Mucosa of gallbladder (tissue), 1 donor: Measurements from ENCODE around the gene TBCK. TPM values are rescaled to one million over a fixed set of nuclear protein-coding genes. Genes with fewer than 3 reads are reported as not detected.
"Not testable (repeated sequence)": the region's sequence is repeated elsewhere in the genome, so short reads cannot be mapped to it uniquely, and the experiment has no call there.

Experiments used
- DNase-seq: peaks from one replicate; pipeline ENCODE4 v3.0.0-alpha.2; 2020; ENCODE audit warnings: low spot score
- total RNA-seq: library from RNA; stranded (reverse); gene quantifications from one replicate; pipeline ENCODE4 v1.2.1, GENCODE V29; 2021
- donor health status: DM: no; HTN: no; CAD: no.

Gene TBCK
- total RNA-seq, 1 donor from 2014 or later, result 70.6 TPM

DNA sequence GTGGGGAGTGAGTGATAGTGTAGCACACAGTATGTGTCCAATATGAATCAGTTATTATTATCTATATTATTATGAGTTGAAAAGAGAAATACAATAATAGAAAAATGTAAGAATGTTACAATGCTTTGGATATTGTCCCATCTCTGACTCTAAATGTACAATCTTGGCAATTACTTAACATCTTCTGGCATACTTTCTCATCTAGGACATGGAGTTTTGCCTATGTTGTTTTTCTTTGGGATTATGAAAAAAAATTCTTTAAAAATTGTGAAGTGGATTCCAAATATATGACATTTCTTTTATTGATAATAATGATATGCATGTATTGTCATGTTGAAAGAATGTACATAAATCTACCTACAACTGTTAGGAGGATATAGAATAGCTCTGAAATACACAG lies 84.1 kb downstream of the TBCK start:
- no peak for DNase-seq

- no peak for DNase-seq
These were observed 93.5 kb downstream of the TBCK start for GRCh38 chr4:106222548-106222947.

DNA sequence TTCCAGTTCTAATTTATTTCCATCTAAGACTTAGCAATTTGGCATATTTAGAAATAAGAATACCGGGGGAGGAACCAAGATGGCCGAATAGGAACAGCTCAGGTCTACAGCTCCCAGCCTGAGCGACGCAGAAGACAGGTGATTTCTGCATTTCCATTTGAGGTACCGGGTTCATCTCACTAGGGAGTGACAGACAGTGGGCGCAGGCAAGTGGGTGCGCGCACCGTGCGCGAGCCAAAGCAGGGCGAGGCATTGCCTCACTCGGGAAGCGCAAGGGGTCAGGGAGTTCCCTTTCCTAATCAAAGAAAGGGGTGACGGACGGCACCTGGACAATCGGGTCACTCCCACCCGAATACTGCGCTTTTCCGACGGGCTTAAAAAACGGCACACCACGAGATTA lies 102.7 kb downstream of the TBCK start:
- not testable (repeated sequence) for DNase-seq

DNA sequence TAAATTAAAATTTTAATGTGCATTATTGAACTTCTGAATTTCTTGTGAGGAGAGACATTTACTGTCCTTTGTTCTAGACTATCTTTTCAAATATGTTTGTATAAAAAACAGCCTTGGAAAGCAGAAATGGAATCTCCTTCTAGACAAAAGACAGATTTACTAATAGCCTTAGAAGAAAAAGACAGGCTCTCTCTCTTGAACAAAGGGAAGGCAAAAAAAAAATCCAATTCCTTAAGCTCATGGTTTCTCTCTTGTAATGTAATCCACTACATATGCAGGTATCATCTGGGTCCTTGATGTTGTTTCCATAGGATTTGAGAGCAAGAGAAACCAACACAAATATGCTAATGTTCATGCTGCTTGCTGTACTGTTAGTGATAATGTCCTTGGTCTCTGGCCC lies 106.0 kb downstream of the TBCK start:
- DNase-seq, result no peak

GRCh38 chr4:106208481-106209460 lies 107.2 kb downstream of the TBCK start:
- DNase-seq, result no peak

- DNase-seq, result no peak
These were observed 114.6 kb downstream of the TBCK start for GRCh38 chr4:106201373-106201772.

GRCh38 chr4:106195435-106195950 lies 120.5 kb downstream of the TBCK start:
- DNase-seq, result no peak

GRCh38 chr4:106194801-106195200 lies 121.2 kb downstream of the TBCK start:
- DNase-seq, result no peak

- DNase-seq, result no peak
These were observed 123.9 kb downstream of the TBCK start for GRCh38 chr4:106192131-106192530.

DNA sequence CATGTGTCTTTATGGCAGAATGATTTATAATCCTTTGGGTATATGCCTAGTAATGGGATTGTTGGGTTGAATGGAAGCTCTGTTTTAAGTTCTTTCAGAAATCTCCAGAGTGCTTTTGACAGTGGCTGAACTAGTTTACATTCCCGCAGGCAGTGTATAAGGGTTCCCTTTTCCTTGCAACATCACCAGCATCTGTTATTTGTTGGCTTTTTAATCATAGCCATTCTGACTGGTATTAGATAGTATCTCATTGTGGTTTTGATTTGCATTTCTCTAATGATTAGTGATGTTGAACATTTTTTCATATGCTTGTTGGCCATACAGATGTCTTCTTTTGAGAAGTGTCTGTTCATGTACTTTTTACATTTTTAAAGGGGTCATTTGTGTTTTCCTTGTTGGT lies 129.8 kb downstream of the TBCK start:
- no peak for DNase-seq

DNA sequence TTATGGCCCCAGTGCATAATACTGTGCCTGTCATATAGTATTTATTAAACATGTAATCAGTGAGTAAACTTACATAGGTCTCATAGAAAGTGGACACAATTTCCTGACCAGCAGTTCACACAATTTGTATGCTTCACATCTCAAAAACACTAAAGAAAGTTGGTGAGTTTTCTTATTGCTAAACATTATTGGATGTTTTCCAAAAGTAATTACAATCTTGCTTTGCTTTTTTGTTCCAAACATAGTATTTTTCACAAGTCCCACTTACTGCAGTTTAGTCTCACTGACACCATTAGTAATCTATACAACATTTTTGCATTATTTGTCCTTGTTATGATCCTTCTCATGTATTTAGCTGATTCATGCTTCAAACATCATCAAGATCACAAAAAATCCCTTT lies 132.5 kb downstream of the TBCK start:
- DNase-seq, result no peak

DNA sequence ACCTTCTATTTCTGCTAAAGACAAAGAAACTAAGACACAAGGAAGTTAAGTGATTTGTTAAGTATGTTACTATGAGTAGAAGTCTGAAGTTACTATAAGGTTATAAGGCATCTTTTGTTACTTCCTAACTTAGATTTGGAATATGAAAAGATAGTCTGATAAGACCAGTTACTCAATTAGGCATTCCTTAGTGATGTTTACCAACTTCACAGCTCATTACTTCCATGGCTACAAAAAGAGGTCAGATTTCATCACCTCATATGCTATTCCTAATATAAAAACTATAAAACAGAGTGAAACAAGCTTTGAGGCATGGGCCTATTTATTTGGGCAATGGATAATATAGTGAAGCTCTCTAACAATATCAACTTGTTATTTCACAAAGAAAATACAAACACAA lies 143.1 kb downstream of the TBCK start:
- no peak for DNase-seq

- no peak for DNase-seq
These were observed 150.5 kb downstream of the TBCK start for GRCh38 chr4:106165351-106166010.

DNA sequence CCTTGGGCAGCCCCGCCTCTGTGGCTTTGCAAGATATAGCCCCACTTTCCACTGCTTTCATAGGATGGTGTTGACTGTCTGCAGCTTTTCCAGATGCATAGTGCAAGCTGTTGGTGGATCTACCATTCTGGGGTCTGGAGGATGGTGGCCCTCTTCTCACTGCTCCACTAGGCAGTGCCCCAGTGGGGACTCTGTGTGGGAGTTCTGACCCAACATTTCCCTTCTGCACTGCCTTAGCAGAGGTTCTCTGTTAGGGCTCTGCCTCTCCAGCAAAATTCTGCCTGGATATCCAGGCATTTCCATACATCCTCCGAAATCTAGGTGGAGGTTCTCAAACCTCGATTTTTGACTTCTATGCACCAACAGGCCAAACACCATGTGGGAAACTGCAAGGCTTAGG lies 153.7 kb downstream of the TBCK start:
- DNase-seq, result no peak

GRCh38 chr4:106160560-106160959 lies 155.4 kb downstream of the TBCK start:
- DNase-seq, result no peak

DNA sequence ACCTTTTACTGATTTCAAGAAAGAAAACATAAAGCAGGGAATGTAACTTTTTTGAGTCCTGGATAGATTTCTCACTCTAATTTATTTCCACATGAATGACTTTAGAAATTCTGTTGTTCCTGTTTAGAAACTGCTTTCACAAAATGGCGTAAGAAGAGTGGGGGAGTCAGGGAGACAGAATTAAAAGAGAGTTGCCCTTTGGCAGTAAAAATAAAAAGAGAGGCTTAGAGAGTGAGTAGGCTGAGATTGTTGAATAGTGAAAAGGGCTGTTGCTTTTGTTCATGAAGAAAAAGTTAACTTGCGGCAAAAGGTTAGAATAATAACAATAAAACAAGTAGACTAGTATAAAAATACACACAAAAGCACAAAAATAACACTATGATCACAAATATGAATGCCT lies 166.1 kb downstream of the TBCK start:
- DNase-seq, result no peak

- no peak for DNase-seq
These were observed 167.0 kb downstream of the TBCK start for GRCh38 chr4:106149026-106149425.

- no peak for DNase-seq
These were observed 173.3 kb downstream of the TBCK start for GRCh38 chr4:106142616-106143127.

- DNase-seq, result no peak
These were observed 175.4 kb downstream of the TBCK start for GRCh38 chr4:106140601-106141000.

GRCh38 chr4:106136777-106137331 lies 179.2 kb downstream of the TBCK start:
- no peak for DNase-seq

- no peak for DNase-seq
These were observed 184.0 kb downstream of the TBCK start for GRCh38 chr4:106132045-106132444.

GRCh38 chr4:106126062-106126461 lies 189.9 kb downstream of the TBCK start:
- DNase-seq, result no peak
